Measurements from ENCODE around the gene ZFP69B. TPM values are rescaled to one million over a fixed set of nuclear protein-coding genes. Genes with fewer than 3 reads are reported as not detected.
"Not testable (repeated sequence)": the region's sequence is repeated elsewhere in the genome, so short reads cannot be mapped to it uniquely, and the experiment has no call there.

ZFP69B gene
- total RNA-seq, 1 experiment from 2014 or later, result 6.8 TPM

DNA sequence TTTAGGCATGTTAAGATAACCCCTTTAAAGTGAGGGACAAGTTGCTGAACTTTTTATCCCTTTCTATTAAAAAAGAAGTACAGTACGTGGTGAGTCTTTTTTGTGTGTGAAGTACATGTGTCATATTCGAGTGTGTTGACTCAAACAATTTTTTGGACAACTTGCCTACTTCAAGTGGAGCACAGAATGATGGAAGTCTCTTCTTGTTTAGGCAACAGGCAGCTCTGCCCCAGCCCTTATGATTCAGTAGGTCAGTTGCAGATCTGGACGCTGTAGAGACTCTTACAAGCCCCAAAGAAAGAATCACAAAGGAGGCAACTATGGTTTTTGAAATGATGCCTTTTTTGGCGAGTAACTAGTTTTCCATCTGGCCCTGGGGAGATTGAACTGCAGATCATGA is 14.4 kb upstream of the ZFP69B start:
- no peak for DNase-seq (ENCODE audit: low read depth)

DNA sequence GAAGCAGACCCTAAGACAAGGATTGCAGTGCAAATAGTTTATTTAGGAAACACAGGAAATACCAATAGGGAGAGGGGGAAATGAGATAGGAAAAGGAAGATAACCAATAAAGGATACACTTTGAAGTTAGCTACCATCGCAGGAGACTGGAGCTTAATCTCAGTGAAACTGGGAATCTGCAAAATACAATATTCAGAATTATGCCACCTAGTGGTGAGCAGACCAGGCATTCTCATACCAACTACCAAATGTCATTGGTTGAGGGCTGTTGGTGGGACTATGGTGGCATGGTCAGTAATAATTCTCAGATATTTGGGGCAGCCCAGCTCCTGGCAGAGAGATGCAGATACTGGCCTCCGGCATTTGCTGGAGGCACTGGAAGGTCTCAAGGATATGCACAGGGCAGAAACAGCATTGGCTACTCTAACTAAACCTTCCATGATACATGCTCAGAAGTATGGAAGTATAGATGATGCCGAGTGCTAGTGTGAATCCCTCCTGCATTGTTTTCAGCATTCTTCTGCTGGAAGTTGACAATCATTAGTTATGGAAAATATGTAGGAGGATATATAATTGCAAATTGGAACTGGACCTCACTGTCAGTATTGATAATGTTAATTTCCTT is 11.8 kb upstream of the ZFP69B start:
- DNase-seq (ENCODE audit: low read depth), result peak; percentile 29

DNA sequence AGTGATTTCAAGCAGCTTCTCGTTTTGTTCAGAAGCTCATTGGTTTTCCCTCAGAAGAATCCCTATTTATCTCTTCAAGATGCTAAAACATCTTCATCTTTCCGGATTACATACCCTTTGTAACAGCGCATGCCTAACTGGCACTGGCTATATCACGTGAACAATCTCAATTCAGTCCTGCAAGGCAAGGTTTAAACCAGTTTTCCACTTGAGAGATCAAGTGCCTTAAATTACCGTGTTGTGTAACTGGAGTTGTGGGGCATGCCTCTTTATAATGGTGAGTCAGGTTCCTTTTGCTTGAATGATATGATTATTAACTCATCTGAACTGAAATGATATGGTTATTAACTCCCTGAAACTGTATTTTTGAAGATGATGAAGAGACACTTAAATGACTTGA is 11.0 kb upstream of the ZFP69B start:
- DNase-seq (ENCODE audit: low read depth), result no peak

DNA sequence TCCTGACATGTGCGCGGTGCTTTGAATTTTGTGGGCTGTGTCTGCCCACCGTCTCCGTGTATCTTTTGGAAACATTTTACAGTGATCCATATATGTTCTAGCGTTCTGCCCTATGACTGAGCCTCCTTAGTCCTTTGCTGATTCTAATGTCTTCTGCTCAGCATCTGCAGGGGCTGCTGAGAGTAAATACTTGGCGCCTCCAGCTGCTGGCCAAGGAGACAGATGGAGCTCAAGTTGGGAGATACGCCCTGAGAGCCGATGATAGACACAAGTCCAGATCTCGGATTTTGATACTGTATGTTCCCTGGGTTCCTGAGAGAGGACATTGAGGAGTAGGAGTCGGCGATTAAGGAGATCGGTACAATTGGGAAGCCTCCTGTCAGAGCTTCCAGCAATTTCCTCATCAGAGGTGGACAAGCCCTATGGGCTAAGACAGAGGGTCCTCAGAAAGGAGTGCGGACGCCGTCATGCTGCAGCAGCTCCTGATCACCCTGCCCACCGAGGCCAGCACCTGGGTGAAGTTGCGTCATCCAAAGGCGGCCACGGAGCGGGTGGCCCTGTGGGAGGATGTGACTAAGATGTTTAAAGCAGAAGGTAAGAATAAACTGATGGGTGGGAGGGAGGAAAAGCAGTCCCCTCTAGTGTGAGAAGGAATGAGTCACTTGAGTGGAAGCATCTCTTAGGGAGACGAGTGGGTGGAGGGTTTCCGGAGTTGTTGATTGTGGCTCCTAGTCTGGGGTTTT is 390 bp downstream of the ZFP69B start:
- peak; percentile 20 for DNase-seq (ENCODE audit: low read depth)

DNA sequence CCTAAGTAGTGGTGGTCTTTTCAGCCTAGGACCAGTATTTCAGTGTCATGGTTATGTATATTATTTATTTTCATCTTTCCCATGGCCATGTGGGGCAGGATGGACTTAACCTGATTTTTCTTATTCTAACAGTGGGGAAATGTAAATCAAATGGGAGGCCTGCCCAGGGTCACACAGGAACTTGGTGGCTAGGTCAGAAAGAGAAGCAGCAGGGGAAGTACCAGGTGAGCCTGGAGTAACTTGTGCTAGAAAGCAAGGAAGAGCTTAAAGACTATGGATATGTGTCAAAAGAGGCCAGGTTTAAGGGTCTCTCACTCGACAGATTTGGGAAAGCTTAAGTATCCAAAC is 936 bp downstream of the ZFP69B start:
- DNase-seq (ENCODE audit: low read depth), result no peak

DNA sequence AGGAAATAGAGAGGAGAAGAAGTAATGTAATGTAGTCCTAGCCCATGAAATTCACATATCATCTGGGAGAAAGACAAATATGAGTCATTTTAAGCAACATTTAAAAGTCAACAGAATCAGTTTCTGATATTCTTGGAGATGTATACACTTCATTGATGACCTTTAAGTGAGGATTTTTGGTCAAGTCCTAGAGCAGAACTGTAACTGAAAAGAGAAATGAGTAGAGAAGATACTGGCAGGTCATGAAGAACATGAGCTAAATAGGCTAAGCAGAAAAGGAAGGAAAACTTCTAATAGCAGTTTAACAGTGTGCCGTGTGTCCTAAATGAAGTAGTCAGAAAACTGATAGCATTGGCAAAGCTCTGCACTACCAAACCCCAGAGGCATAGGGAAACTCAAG is 4.6 kb downstream of the ZFP69B start:
- DNase-seq (ENCODE audit: low read depth), result no peak

DNA sequence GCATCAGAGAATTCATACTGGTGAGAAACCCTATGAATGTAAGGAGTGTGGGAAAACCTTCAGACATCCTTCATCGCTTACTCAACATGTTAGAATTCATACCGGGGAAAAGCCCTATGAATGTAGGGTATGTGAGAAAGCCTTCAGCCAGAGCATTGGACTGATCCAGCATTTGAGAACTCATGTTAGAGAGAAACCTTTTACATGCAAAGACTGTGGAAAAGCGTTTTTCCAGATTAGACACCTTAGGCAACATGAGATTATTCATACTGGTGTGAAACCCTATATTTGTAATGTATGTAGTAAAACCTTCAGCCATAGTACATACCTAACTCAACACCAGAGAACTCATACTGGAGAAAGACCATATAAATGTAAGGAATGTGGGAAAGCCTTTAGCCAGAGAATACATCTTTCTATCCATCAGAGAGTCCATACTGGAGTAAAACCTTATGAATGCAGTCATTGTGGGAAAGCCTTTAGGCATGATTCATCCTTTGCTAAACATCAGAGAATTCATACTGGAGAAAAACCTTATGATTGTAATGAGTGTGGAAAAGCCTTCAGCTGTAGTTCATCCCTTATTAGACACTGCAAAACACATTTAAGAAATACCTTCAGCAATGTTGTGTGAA is 12.8 kb downstream of the ZFP69B start:
- peak; percentile 11 for DNase-seq (ENCODE audit: low read depth)

DNA sequence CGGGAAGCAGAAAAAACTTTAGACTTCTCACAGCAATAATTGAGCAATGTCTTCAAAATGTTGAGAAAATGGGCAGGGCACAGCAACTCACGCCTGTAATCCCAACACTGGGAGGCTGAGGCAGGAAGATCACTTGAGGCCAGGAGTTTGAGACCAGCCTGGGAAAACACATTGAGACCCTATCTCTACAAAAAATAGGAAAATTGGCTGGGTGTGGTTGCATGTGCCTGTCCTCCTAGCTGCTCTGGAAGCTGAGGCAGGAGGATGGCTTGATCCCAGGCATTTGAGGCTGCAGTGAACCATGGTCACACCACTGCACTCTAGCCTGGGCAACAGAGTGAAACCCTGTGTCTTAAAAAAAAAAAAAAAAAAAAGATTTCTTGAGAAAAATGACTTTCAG is 19.1 kb downstream of the ZFP69B start:
- no peak for DNase-seq (ENCODE audit: low read depth)

DNA sequence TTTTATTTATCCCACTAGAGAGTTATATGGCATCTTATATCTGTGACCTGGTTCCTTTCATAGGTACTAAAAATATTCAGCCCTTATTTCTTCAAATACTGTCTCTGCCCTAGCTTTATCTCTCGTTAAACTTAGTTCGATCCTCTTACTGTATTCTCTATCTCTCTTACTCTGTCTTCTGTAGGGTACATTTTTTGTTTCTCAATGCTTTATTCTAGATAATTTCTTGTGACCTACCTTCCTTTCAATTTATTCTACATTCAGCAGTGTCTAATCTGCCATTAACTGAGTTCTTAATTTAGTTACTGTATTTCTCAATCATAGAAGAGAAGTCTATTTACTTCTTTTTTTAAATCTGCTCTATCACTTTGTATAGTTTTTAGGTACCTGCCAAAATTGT is 25.0 kb downstream of the ZFP69B start:
- no peak for DNase-seq (ENCODE audit: low read depth)

DNA sequence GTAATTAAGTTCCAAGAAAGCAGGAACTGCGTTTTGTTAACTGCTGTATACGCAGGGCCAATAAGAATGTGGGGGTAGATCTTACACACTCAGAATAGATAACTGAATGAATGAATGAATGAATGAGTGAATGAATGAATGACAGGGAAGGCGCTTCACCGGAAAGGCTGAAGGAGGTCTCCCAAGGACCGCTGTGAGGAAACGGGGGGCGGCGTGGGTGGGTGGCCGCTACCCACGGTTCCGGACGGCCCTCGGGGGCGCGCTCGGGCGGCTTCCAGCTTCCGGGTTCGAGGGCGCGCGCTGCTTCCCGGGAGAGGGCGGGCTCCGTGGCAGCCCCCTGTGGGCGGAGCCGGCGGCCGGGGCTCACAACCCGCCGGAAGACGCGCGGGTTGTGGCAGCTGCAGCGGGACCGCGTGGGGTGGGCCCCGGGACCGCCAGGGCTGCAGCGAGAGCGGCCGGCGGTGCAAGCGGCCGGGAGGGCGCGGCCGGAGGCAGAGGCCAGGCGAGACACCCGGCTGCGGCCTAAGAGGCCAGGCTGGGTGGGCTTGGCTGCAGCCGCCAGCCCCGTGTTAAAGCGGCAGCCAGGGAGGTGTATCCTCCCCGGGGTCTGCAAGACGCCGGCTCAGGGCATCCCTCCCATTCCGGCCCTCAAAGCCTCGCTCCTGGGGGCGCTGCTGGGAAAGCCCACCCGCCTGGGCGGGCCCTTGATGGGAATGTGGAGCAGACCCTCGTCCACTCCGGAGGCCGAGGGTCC is 26.8 kb downstream of the ZFP69B start, which contains the start of gene ZFP69:
Gene ZFP69 (plus strand): TSS at position 367 of the 754 bp plus-strand sequence. CDS start 2,072 bp downstream, outside the sequence.
- peak; percentile 54 for DNase-seq (ENCODE audit: low read depth)

DNA sequence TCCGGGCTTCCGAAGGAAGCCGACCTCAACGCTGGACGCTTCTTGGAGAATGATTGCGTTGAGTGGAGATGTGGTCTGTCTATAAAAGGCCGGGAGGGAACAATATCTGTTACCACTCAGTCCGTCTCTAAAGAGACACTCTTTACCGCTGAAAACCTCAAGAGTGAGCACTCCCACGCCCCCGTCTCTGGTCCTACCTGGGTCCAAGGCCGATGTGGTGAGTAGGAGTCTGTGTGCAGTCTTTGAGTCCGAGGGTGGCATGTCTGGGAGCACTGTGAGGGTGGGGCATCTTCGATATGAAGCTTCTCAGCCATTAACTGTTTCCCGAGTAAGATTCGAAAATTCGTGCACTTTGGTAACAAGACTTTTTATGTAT is 27.4 kb downstream of the ZFP69B start:
- peak; percentile 13 for DNase-seq (ENCODE audit: low read depth)

DNA sequence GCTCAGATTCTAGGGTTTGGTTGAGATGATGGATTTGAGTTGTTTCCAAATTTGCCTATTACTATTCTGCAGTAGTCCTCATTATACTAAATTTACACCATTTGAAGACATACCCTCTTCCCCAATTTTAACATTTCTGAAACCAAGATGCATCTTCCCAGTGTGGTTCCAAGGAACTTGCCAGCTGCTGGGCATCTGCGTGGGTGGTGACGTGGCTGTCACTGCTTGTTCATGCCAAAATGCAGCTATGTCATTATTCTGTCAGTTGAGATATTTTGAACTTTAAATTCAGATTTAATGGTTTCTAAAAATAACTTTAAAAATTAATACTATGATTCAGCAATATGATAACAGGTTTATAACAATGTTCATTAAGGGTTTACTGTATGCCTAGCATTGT is 28.0 kb downstream of the ZFP69B start:
- DNase-seq (ENCODE audit: low read depth), result peak; percentile 18

DNA sequence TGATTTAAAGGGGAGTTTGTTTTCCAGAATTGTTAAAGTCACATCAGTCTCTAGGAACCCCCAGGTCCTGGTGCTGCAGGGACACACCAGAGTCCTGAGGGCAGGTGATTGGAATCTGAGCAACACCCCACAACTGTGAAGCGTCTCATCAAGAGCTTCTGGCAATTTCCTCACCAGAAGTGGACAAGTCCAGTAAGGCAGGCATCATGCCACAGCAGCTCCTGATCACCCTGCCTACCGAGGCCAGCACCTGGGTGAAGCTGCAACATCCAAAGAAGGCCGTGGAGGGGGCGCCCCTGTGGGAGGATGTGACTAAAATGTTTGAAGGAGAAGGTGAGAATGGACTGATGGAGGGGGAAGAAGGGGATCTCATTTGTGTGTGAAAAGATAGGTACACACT is 28.9 kb downstream of the ZFP69B start:
- DNase-seq (ENCODE audit: low read depth), result no peak

DNA sequence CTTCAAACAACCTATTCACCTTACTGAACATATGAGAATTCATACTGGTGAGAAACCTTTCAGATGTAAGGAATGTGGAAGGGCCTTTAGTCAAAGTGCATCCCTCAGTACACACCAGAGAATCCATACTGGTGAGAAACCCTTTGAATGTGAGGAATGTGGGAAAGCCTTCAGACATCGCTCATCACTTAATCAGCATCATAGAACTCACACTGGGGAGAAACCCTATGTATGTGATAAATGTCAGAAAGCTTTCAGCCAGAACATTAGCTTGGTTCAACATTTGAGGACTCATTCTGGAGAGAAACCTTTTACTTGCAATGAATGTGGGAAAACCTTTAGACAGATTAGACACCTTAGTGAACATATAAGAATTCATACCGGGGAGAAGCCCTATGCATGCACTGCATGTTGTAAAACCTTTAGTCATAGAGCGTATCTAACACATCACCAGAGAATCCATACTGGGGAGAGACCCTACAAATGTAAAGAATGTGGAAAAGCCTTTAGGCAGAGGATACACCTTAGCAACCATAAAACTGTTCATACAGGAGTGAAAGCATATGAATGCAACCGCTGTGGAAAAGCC is 45.1 kb downstream of the ZFP69B start:
- DNase-seq (ENCODE audit: low read depth), result peak; percentile 8

DNA sequence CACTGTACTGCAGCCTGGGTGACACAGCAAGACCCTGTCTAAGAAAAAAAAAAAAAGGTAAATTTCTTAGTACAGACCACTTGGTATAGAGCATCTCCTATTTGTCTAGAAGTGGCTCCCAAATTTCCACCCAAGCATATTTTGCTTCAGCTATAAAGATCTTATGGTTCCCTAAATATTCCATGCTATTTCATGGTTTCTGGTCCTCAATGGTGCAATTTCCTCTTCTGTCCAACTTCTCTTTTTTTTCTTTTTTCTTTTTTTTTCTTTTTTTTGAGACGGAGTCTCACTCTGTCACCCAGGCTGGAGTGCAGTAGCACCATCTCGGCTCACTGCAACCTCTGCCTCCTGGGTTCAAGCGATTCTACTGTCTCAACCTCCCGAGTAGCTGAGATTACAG is 52.4 kb downstream of the ZFP69B start:
- DNase-seq (ENCODE audit: low read depth), result not testable (repeated sequence)

DNA sequence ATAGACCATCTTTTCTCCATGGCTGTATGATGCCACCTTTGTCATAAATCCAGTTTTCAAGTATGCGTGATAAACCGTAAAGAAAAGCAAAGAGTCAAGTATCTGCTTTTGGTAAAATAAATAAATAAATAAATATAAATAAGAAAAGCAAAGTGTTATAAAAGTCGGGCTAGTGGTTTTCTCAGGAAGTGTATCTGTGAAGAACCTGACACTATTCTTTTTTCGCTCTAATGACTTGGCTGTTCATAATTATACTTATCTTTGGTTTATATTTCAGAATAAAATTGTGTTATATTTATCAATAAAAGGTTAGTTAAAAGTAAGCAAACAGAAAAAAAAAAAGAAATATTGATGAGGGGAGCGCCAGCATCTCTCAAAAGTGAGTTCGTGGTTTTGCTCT is 57.7 kb downstream of the ZFP69B start:
- no peak for DNase-seq (ENCODE audit: low read depth)

DNA sequence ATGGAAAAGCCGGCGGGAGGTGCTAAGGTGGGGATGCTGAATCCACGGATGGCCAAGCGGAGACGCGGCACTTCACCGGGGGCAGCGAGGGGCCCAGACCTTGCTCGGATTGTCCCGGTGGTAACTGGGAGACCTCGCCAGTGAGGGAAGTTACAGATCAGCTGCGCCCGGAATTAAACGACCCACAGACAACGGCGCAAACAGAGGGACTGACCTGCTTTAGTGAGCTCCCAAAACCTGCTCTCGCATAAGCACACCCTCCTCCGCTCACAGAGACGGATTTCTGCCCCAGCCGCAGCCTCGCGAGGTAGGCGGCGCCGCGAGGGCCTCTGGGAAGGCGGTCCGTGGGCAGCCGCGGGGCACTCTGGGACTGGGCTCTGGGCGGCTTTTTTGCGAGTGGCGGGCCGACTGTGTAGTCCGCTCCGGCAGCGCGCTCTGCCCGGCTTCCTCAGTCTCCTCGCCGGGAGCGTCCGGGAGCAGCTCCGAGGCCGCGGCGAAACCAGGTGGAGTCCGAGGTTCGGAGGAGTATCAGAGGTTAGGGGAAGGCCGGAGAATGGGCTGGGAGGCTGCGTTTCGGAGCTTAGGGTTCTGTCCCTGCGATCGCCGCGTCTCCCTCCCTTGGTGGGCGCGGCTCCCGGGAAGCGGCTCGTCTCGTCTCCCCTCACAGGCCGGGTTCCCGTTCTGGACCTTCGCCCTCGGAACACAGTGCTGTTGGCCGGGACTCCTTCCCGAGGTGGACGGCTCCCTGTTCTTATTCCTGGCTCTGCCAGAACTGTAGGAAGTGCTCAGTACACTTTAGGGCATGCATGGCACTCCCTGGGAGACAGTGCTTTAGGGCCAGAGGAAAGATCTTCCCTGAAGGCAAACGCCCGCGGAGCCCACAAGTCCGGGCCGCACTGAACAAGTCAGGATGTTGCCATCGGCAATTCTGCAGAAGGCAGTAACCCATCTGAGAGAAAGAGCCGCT is 58.4 kb downstream of the ZFP69B start, which contains the start of gene EXO5:
Gene EXO5 (plus strand): TSS at position 393 of the 967 bp plus-strand sequence. CDS start 5,778 bp downstream, outside the sequence.
- DNase-seq (ENCODE audit: low read depth), result peak; percentile 76

Measured in LHCN-M2 (cell line).